H1 (cell line): Measurements from ENCODE around the gene ARMS2. TPM values are rescaled to one million over a fixed set of nuclear protein-coding genes. Genes with fewer than 3 reads are reported as not detected.

Source experiments
- CTCF ChIA-PET: fragments of 300-600 bp; sonication (Branson Sonifier 250); formaldehyde crosslinking; loops from one replicate; lab custom pipeline; 2021; ENCODE audit not compliant: partially characterized antibody; lab: Charles Lee
- POLR2A ChIA-PET: fragments of 300-600 bp; sonication (Branson Sonifier 250); formaldehyde crosslinking; loops from one replicate; lab custom pipeline; 2021; ENCODE audit warnings: inconsistent platforms; ENCODE audit not compliant: partially characterized antibody; lab: Charles Lee
- DNase-seq, 2 experiments: peaks; one replicate each; pipeline versions ENCODE4 v3.0.0 to v3.0.0-alpha.2; 2010 to 2022; ENCODE audit warnings: low spot score in 2 of 2, low read depth in 1 of 2, mixed read lengths in 1 of 2
- FAIRE-seq: peaks from 2 replicates; lab custom pipeline; 2011; peaks lifted over from hg19 to GRCh38; lab: Jason Lieb, UNC
- H2AFZ ChIP-seq: 2 replicates; pipeline ENCODE4 v1.8.1; 2012; ENCODE audit warnings: low read length, inconsistent platforms
- H2AK5ac ChIP-seq: 2 replicates; pipeline ENCODE4 v1.6.1; 2013; ENCODE audit warnings: low read depth, low read length
- H2BK120ac ChIP-seq: replicated peaks from 2 replicates; pipeline ENCODE3; 2013; ENCODE audit warnings: low read depth, low read length, inconsistent platforms
- H2BK12ac ChIP-seq: 2 replicates; pipeline ENCODE4 v1.6.1; 2013; ENCODE audit warnings: low read depth, low read length
- H2BK15ac ChIP-seq: 2 replicates; pipeline ENCODE4 v1.6.1; 2013; ENCODE audit warnings: low read length
- H2BK20ac ChIP-seq: 2 replicates; pipeline ENCODE4 v1.6.1; 2013; ENCODE audit warnings: low read length
- H2BK5ac ChIP-seq: 2 replicates; pipeline ENCODE4 v1.6.1; 2013; ENCODE audit warnings: low read depth, low read length
- H3K14ac ChIP-seq: 2 replicates; pipeline ENCODE4 v1.6.1; 2013; ENCODE audit warnings: inconsistent platforms; ENCODE audit not compliant: insufficient read length
- H3K18ac ChIP-seq: 2 replicates; pipeline ENCODE4 v1.6.1; 2013; ENCODE audit warnings: low read length; ENCODE audit errors: extremely low read depth
- H3K23ac ChIP-seq: 2 replicates; pipeline ENCODE4 v1.6.1; 2013; ENCODE audit warnings: inconsistent platforms; ENCODE audit not compliant: insufficient read length
- H3K23me2 ChIP-seq: 2 replicates; pipeline ENCODE4 v1.6.1; 2013; ENCODE audit warnings: low read depth, low read length
- H3K27ac ChIP-seq: 2 replicates; pipeline ENCODE4 v1.6.1; 2011; ENCODE audit warnings: low read depth, low read length, inconsistent platforms
- H3K27me3 ChIP-seq, 4 experiments: replicated peaks in 1 of 4; 1 replicate in 1 of 4; 2 replicates in 3 of 4; pipeline versions ENCODE4 v1.6.1 to v1.8.1; 2011 to 2013; ENCODE audit warnings: low read length in 3 of 4, mild to moderate bottlenecking in 3 of 4, inconsistent platforms in 2 of 4, mixed read lengths in 2 of 4, moderate library complexity in 1 of 4; ENCODE audit not compliant: control insufficient read depth in 3 of 4, insufficient read depth in 3 of 4; ENCODE audit errors: extremely low read depth in 1 of 4
- H3K36me3 ChIP-seq, 4 experiments: 2 replicates each; pipeline versions ENCODE4 v1.6.1 to v1.8.1; 2011 to 2013; ENCODE audit warnings: mild to moderate bottlenecking in 4 of 4, low read length in 3 of 4, moderate library complexity in 2 of 4, control low read depth in 1 of 4, inconsistent platforms in 1 of 4; ENCODE audit not compliant: insufficient read depth in 4 of 4, control insufficient read depth in 2 of 4
- H3K4ac ChIP-seq: replicated peaks from 2 replicates; pipeline ENCODE3; 2013; ENCODE audit warnings: low read length, low read depth, mixed read lengths, inconsistent platforms; ENCODE audit not compliant: insufficient read length
- H3K4me1 ChIP-seq, 4 experiments: replicated peaks in 1 of 4; 1 replicate in 1 of 4; 2 replicates in 3 of 4; pipeline versions ENCODE4 v1.6.1 to v1.8.1; 2011 to 2013; ENCODE audit warnings: low read length in 3 of 4, inconsistent platforms in 2 of 4, mixed read lengths in 1 of 4; ENCODE audit not compliant: insufficient read depth in 4 of 4, control insufficient read depth in 3 of 4
- H3K4me2 ChIP-seq, 2 experiments: 2 replicates each; pipeline versions ENCODE4 v1.6.1 to v1.8.1; 2011 to 2013; ENCODE audit warnings: low read depth in 2 of 2, low read length in 2 of 2, control low read depth in 1 of 2, inconsistent platforms in 1 of 2, mild to moderate bottlenecking in 1 of 2; ENCODE audit not compliant: insufficient read depth in 1 of 2
- H3K4me3 ChIP-seq, 4 experiments: fragments of 200-600, 300-600 bp in 1 of 4; sonication (generic), shearing (Covaris generic), sonication (Bioruptor Twin) in 1 of 4; 2 replicates each; pipeline versions ENCODE4 v1.5.1 to v1.8.1; 2011 to 2016; ENCODE audit warnings: low read length in 4 of 4, low read depth in 3 of 4, control low read depth in 2 of 4, inconsistent platforms in 2 of 4, mild to moderate bottlenecking in 2 of 4, mixed read lengths in 1 of 4, moderate library complexity in 1 of 4; ENCODE audit not compliant: insufficient read depth in 2 of 4; ENCODE audit errors: extremely low read depth in 1 of 4
- H3K56ac ChIP-seq: replicated peaks from 2 replicates; pipeline ENCODE3; 2013; ENCODE audit warnings: low read depth, mild to moderate bottlenecking, mixed read lengths, low read length, inconsistent platforms; ENCODE audit not compliant: insufficient read length
- H3K79me1 ChIP-seq: 2 replicates; pipeline ENCODE4 v1.6.1; 2013; ENCODE audit warnings: low read depth, low read length, control low read depth
- H3K79me2 ChIP-seq, 2 experiments: 2 replicates each; pipeline versions ENCODE4 v1.6.1 to v1.8.1; 2012 to 2013; ENCODE audit warnings: low read length in 2 of 2, mild to moderate bottlenecking in 2 of 2, inconsistent platforms in 1 of 2; ENCODE audit not compliant: insufficient read depth in 2 of 2, control insufficient read depth in 1 of 2
- H3K9ac ChIP-seq, 4 experiments: replicated peaks in 1 of 4; 1 replicate in 1 of 4; 2 replicates in 3 of 4; pipeline versions ENCODE4 v1.6.1 to v1.8.1; 2011 to 2013; ENCODE audit warnings: low read depth in 3 of 4, low read length in 3 of 4, control low read depth in 2 of 4, mild to moderate bottlenecking in 2 of 4, moderate library complexity in 2 of 4, inconsistent platforms in 1 of 4; ENCODE audit errors: extremely low read depth in 1 of 4
- H3K9me3 ChIP-seq, 2 experiments: 2 replicates each; pipeline versions ENCODE4 v1.6.1 to v1.8.1; 2012 to 2013; ENCODE audit warnings: mild to moderate bottlenecking in 2 of 2, moderate library complexity in 2 of 2, control low read depth in 1 of 2, inconsistent platforms in 1 of 2, low read depth in 1 of 2, low read length in 1 of 2, mixed read lengths in 1 of 2; ENCODE audit not compliant: insufficient read depth in 2 of 2
- H4K20me1 ChIP-seq, 2 experiments: replicated peaks in 1 of 2; 2 replicates each; pipeline versions ENCODE3 to v1.8.1; 2011 to 2013; ENCODE audit warnings: inconsistent platforms in 2 of 2, low read length in 2 of 2, mild to moderate bottlenecking in 1 of 2; ENCODE audit not compliant: insufficient read depth in 2 of 2, control insufficient read depth in 1 of 2
- H4K5ac ChIP-seq: 2 replicates; pipeline ENCODE4 v1.6.1; 2013; ENCODE audit warnings: low read length, low read depth, mixed read lengths, inconsistent platforms; ENCODE audit not compliant: insufficient read length
- H4K8ac ChIP-seq: 2 replicates; pipeline ENCODE4 v1.8.0; 2013; ENCODE audit warnings: mild to moderate bottlenecking, moderate library complexity, low read length, inconsistent platforms; ENCODE audit not compliant: insufficient read depth; ENCODE audit errors: extremely low read depth
- H4K91ac ChIP-seq: replicated peaks from 2 replicates; pipeline ENCODE3; 2013; ENCODE audit warnings: low read length, mixed read lengths, inconsistent platforms; ENCODE audit not compliant: insufficient read length
- ATF2 ChIP-seq: IDR thresholded peaks from 2 replicates; pipeline ENCODE4 v1.6.1; 2012; ENCODE audit warnings: low read length, inconsistent platforms
- EP300 ChIP-seq, 2 experiments: IDR thresholded peaks; 1 replicate in 1 of 2; 2 replicates in 1 of 2; pipeline ENCODE4 v1.6.1; 2011 to 2012; ENCODE audit warnings: low read depth in 2 of 2, low read length in 2 of 2, mild to moderate bottlenecking in 2 of 2, borderline replicate concordance in 1 of 2, inconsistent platforms in 1 of 2, moderate library complexity in 1 of 2
- WGBS, 2 experiments: shearing (Covaris generic) in 1 of 2; methylation state at CpG; one replicate each; pipeline versions ENCODE4 v1.1.6 to v1.1.7; 2013 to 2015; ENCODE audit warnings: low lambda C conversion rate in 2 of 2, mixed read lengths in 2 of 2, inconsistent platforms in 1 of 2, low coverage in 1 of 2, missing lambda C conversion rate in 1 of 2; ENCODE audit not compliant: insufficient replicate concordance in 2 of 2, insufficient coverage in 1 of 2, insufficient read length in 1 of 2; ENCODE audit errors: extremely low coverage in 1 of 2, missing lambda C conversion rate in 1 of 2; 5-methylcytosine and 5-hydroxymethylcytosine counted together
- polyA plus RNA-seq, 7 experiments: library from polyadenylated mRNA; depleted of rRNA in 3 of 7; stranded (reverse) in 5 of 7; unstranded in 2 of 7; fragments of >200 nt in 5 of 7; fragments of 200-250 nt in 2 of 7; gene quantifications; 1 replicate in 5 of 7; 2 replicates in 1 of 7; 4 replicates in 1 of 7; pipeline versions ENCODE4 v1.2.1 to v1.2.3, GENCODE V29; 2011 to 2013; ENCODE audit warnings: missing spikeins in 2 of 7, mixed read lengths in 2 of 7
- total RNA-seq: library from RNA; stranded (reverse); fragmentation: NEBNext Ultra II Directional; extraction: Animal tissue kit (Norgen Biotek cat#: 25700); gene quantifications from 2 replicates; pipeline ENCODE4 v1.2.1, GENCODE V29; 2021

The ARMS2 gene
- total and polyA plus RNA-seq, 2 of the 8 experiments (the other 6 are each of a cell fraction or from before 2014, with no cell fraction given) = not detected

- Histone ChIP-seq H3K27ac (no peak overlapping the region), H3K14ac (no peak overlapping the region), H4K5ac (no peak overlapping the region), H3K4me1 (peaks cover 0 to 20% (median 5%) of the 10 kb centered on the region in 4 experiments; a peak in 6 of 7 replicates), H3K23me2 (peaks cover 17% of the 10 kb centered on the region; the same call in 1 of the 2 replicates), H3K79me2 (no peaks in the 10 kb centered on the region), H3K79me1 (no peaks in the 10 kb centered on the region), H2BK5ac (no peak overlapping the region), H2AFZ (peak overlapping the region; percentile 60; the same call in 1 of the 2 replicates), H3K4ac (no peak overlapping the region), H3K56ac (no peak overlapping the region), H3K36me3 (peaks cover 0 to 6% (median 0%) of the 10 kb centered on the region in 4 experiments; a peak in 1 of 8 replicates), H2BK12ac (no peak overlapping the region), H3K4me2 (no peak overlapping the region; a peak in 1 of 4 replicates), H2BK120ac (no peak overlapping the region), H2BK20ac (no peak overlapping the region), H3K18ac (no peak overlapping the region), H3K27me3 (peaks cover 25 to 47% (median 41%) of the 10 kb centered on the region in 4 experiments), H2BK15ac (no peak overlapping the region), H3K23ac (no peak overlapping the region), H4K91ac (no peak overlapping the region), H4K8ac (no peak overlapping the region), H2AK5ac (no peak overlapping the region), H4K20me1 (peaks cover 3% of the 10 kb centered on the region in 2 experiments), H3K4me3 (no peak overlapping the region), H3K9ac (no peak overlapping the region), H3K9me3 (no peaks in the 10 kb centered on the region)
- CTCF ChIA-PET = interaction anchor here (1.1 to 3.7 kb wide), 3 partner anchors 91 to 161 kb away, joined by 3 to 12 read pairs (median 4); no protein-coding TSS in a partner anchor
- no peak for DNase-seq
- FAIRE-seq = no peak
- 62% methylated on average over 14 of the region's 14 CpGs; no CpG with 5 or more reads in 1 of the 2 experiments for whole genome bisulfite sequencing, 2 experiments
- TF ChIP-seq ATF2 (no peak), EP300 (IDR thresholded peaks at IDR 0.05; ENCODE audit: borderline replicate concordance in 1 of 2, low read depth in 2 of 2, low read length in 2 of 2) (peak in 1 of 2 experiments; percentile 28; a peak in 1 of 3 replicates)
- POLR2A ChIA-PET = no interaction called here
Measured at GRCh38 chr10:122459561-122460273, 5.3 kb downstream of the ARMS2 start.
